Suprapubic skin (tissue), 4 donors: Measurements from ENCODE around the gene ARHGEF7. TPM values are rescaled to one million over a fixed set of nuclear protein-coding genes. Genes with fewer than 3 reads are reported as not detected.

Experiments
- DNase-seq, 2 donors: peaks; one replicate each; pipeline ENCODE4 v3.0.0-alpha.2; 2019; ENCODE audit warnings: low spot score in 2 of 2
- H3K27ac ChIP-seq: fragments of 200-600 bp; sonication (generic); one replicate; pipeline ENCODE4 v1.5.1; 2019
- H3K27me3 ChIP-seq: fragments of 200-600 bp; sonication (generic); one replicate; pipeline ENCODE4 v1.5.1; 2019
- H3K36me3 ChIP-seq: fragments of 200-600 bp; sonication (generic); one replicate; pipeline ENCODE4 v1.5.1; 2019
- H3K4me1 ChIP-seq: fragments of 200-600 bp; sonication (generic); one replicate; pipeline ENCODE4 v1.5.1; 2019
- H3K4me3 ChIP-seq: fragments of 200-600 bp; sonication (generic); one replicate; pipeline ENCODE4 v1.5.1; 2019; ENCODE audit warnings: mild to moderate bottlenecking
- H3K9me3 ChIP-seq: fragments of 200-600 bp; sonication (generic); one replicate; pipeline ENCODE4 v1.5.1; 2019
- CTCF ChIP-seq, 2 donors: fragments of 200-600 bp in 1 of 2; fragments of 450-650 bp in 1 of 2; sonication (generic) in 1 of 2; IDR thresholded peaks; one replicate each; pipeline ENCODE4 v1.5.1; 2016 to 2019; ENCODE audit warnings: antibody characterized with exemption in 2 of 2, mild to moderate bottlenecking in 1 of 2, moderate library complexity in 1 of 2
- EP300 ChIP-seq: sonication (generic); formaldehyde crosslinking; IDR thresholded peaks from one replicate; pipeline ENCODE4 v1.6.1; 2017; ENCODE audit warnings: antibody characterized with exemption
- POLR2A ChIP-seq, 2 donors: fragments of 450-650 bp; IDR thresholded peaks; one replicate each; pipeline ENCODE4 v1.6.1; 2017; ENCODE audit warnings: antibody characterized with exemption in 2 of 2, mild to moderate bottlenecking in 2 of 2, moderate library complexity in 2 of 2
- POLR2AphosphoS5 ChIP-seq, 3 donors: sonication (generic); formaldehyde crosslinking; IDR thresholded peaks; one replicate each; pipeline ENCODE4 v1.6.1; 2017; ENCODE audit warnings: antibody characterized with exemption in 3 of 3
- WGBS: methylation state at CpG from one replicate; pipeline ENCODE4 v1.1.5; 2018; 5-methylcytosine and 5-hydroxymethylcytosine counted together
- total RNA-seq, 4 donors: library from RNA; depleted of rRNA; stranded (reverse); fragments of >200 nt; gene quantifications; one replicate each; pipeline ENCODE4 v1.1.0, GENCODE V29; 2016

Gene ARHGEF7
- total RNA-seq, 4 donors from 2014 or later: 72.1 to 210 (median 99.6) TPM

DNA sequence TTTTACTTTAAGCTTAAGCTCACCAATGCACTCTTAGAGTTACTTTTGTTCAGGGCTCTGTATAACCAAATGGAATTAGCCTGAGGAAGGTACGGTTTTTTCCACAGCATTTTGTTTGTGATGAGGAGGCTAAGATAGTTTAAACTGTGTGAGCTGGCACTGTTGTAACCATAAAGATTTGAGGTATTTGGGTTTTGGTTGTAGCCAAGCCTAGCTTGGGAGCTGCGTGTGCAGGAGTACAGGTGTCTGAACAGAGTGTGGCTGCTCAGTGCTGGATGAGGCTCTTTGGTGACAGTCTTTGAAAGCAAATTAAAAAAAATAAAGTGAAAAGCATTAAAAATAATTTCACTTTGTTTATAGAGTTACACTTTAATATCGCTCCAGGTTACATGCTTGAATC is 56.0 kb downstream of the ARHGEF7 start:
- Histone ChIP-seq H3K36me3 (peaks cover 6% of the 10 kb centered on the region), H3K4me3 (no peak overlapping the region), H3K27ac (no peak overlapping the region), H3K27me3 (no peaks in the 10 kb centered on the region), H3K4me1 (peaks cover 60% of the 10 kb centered on the region), H3K9me3 (no peaks in the 10 kb centered on the region)
- 46% methylated on average over 3 of the region's 3 CpGs for WGBS
- no peak for DNase-seq
- TF ChIP-seq POLR2AphosphoS5 (IDR thresholded peaks at IDR 0.05) (no peak), CTCF (IDR thresholded peaks at IDR 0.05) (no peak), POLR2A (IDR thresholded peaks at IDR 0.05) (no peak), EP300 (no peak)

- 68% methylated on average over 2 of the region's 2 CpGs for WGBS
- Histone ChIP-seq H3K36me3 (peaks cover 6% of the 10 kb centered on the region), H3K4me3 (no peak overlapping the region), H3K27me3 (no peaks in the 10 kb centered on the region), H3K27ac (no peak overlapping the region), H3K4me1 (peaks cover 65% of the 10 kb centered on the region), H3K9me3 (no peaks in the 10 kb centered on the region)
- no peak for DNase-seq
- TF ChIP-seq POLR2A (IDR thresholded peaks at IDR 0.05) (no peak), POLR2AphosphoS5 (IDR thresholded peaks at IDR 0.05) (no peak), EP300 (no peak), CTCF (IDR thresholded peaks at IDR 0.05) (no peak)
Observed at GRCh38 chr13:111171629-111172028, 56.5 kb downstream of the ARHGEF7 start.

DNA sequence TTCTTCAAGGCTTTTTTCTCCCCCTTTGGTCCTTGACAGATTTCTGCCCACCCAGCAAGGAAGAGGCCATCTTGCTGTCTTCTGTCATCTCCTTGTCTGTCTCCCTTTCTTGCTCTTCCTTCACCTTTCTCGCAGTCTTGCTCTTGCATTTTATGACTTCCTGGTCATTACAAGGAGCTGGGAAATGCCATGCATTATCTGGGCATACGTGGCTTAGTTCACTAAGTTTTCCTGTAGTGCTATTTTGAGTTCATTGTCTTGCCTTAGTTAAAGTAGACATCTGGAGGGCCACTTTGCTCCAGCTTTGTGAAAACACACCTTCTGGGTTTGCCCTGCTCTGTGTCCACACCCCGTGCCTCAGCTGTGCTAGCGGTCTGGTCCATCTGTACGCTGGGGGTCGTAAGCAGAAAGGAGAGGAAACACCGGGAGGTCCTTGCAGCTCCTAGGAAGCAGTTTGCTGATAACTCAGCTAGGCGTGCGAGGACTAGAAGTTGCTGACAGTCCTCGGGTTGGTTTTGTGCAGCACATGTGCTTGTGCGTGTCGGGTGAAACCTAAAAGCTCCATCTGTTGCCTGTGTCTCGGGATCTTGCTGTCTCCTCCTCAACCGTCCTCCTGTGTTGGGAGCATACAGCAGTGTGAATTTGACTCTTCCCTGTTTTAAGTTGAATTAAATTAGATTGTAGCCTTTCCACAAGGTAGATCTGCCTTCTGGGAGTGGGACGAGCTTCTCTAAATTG is 59.4 kb downstream of the ARHGEF7 start:
- no peak for TF ChIP-seq EP300
- no peak for TF ChIP-seq POLR2A (IDR thresholded peaks at IDR 0.05)
- no peak for TF ChIP-seq CTCF (IDR thresholded peaks at IDR 0.05)
- TF ChIP-seq POLR2AphosphoS5 (IDR thresholded peaks at IDR 0.05): no peak
- no peaks in the 10 kb centered on the region for H3K36me3 ChIP-seq
- no peak overlapping the region for H3K27ac ChIP-seq
- peaks cover 79% of the 10 kb centered on the region for H3K4me1 ChIP-seq
- no peaks in the 10 kb centered on the region for H3K9me3 ChIP-seq
- no peak overlapping the region for H3K4me3 ChIP-seq
- 78% methylated on average over 15 of the region's 15 CpGs for WGBS
- no peaks in the 10 kb centered on the region for H3K27me3 ChIP-seq
- DNase-seq: no peak

GRCh38 chr13:111175372-111175771 is 60.3 kb downstream of the ARHGEF7 start:
- H3K27me3 ChIP-seq: no peaks in the 10 kb centered on the region
- no peaks in the 10 kb centered on the region for H3K9me3 ChIP-seq
- WGBS: 74% methylated on average over 4 of the region's 4 CpGs
- no peak for DNase-seq
- no peaks in the 10 kb centered on the region for H3K36me3 ChIP-seq
- peaks cover 82% of the 10 kb centered on the region for H3K4me1 ChIP-seq
- no peak for TF ChIP-seq POLR2A (IDR thresholded peaks at IDR 0.05)
- TF ChIP-seq EP300: no peak
- TF ChIP-seq CTCF (IDR thresholded peaks at IDR 0.05): no peak
- no peak for TF ChIP-seq POLR2AphosphoS5 (IDR thresholded peaks at IDR 0.05)
- H3K27ac ChIP-seq: no peak overlapping the region
- no peak overlapping the region for H3K4me3 ChIP-seq

DNA sequence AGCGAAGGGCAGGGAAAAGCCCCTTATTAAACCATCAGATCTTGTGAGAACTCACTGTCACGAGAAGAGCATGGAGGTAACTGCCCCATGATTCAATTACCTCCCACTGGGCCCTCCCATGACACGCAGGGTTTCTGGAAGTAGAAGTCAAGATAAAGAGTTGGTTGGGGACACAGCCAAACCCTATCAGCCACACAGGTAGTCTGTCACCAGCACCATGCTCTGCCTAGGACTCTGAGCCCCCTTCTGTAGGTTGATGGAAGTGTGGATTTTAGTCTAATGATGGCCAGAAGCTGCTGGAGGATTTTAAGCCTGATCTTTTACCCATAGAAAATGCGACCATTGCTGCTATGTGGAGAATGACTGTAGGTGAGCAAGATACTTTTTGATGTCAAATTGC is 60.8 kb downstream of the ARHGEF7 start:
- Histone ChIP-seq H3K4me3 (no peak overlapping the region), H3K9me3 (no peaks in the 10 kb centered on the region), H3K36me3 (no peaks in the 10 kb centered on the region), H3K27ac (no peak overlapping the region), H3K4me1 (peaks cover 77% of the 10 kb centered on the region), H3K27me3 (no peaks in the 10 kb centered on the region)
- TF ChIP-seq POLR2AphosphoS5 (IDR thresholded peaks at IDR 0.05): no peak
- TF ChIP-seq EP300: no peak
- no peak for TF ChIP-seq POLR2A (IDR thresholded peaks at IDR 0.05)
- no peak for TF ChIP-seq CTCF (IDR thresholded peaks at IDR 0.05)
- WGBS: 85% methylated on average over 4 of the region's 4 CpGs
- DNase-seq: no peak
